ENCODE measurements around the gene OR52J3. TPM values are rescaled to one million over a fixed set of nuclear protein-coding genes. Genes with fewer than 3 reads are reported as not detected.

OR52J3 gene
- total and polyA plus RNA-seq, 2 of the 13 experiments (the other 11 are each of a cell fraction or from before 2014, with no cell fraction given) = not detected

DNA sequence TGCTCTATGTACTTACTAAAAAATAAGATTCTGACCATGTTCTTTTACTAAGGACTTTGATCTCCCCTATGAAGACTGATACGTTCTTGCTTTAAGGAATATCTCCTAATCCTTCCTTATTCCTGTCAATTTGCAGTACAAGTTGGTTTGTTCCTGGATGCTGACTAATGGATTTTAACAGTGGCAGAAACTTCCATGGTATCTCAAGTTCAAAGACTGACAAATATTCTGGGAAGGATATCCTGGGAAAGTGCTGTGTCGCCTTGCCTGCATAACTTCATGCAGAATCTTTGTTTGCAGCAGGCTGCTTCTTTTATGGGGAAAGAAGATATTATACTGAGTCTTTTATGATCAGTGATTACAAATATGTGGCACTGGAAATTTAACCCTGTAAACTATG is 8.4 kb upstream of the OR52J3 start:
- CTCF ChIA-PET (ENCODE audit: low intra/inter-chr PET ratio, low total read pairs) = no interaction called here
- DNase-seq (ENCODE audit: low spot score) = no peak

DNA sequence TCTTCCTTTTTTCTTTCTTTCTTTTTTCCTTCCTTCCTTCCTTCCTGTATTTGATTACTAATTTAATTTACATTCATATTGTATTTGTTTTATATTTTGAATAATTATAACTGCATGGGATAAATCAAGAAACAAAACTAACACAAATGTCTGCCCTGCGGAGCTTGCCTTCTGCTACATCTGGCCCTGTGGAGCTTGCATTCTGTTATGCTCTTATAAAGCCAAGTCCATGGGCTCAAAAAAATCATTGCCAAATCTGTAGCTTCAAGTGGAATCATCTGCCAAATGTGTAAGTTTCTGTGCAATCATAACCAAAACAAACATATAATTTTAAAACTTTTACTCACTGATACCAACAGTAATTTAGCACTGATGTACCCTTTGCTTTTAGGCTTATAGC is 8.0 kb upstream of the OR52J3 start:
- BruUV-seq (replicated peaks) = no TSS peak
- H2AFZ ChIP-seq (ENCODE audit: low read length) = no peak overlapping the region
- no peaks in the 10 kb centered on the region for H3K27me3 ChIP-seq (ENCODE audit: control insufficient read depth in 1 of 2, insufficient read depth in 2 of 2, low read length in 2 of 2)
- no peak for FAIRE-seq
- no peak overlapping the region for H3K9ac ChIP-seq (ENCODE audit: insufficient read depth, low read depth, low read length)
- POLR2A ChIA-PET = no interaction called here
- no peaks in the 10 kb centered on the region for H3K4me1 ChIP-seq (ENCODE audit: insufficient read depth, low read length)
- no peaks in the 10 kb centered on the region for H4K20me1 ChIP-seq (ENCODE audit: insufficient read depth, low read length)
- no peak for DNase-seq (ENCODE audit: low spot score)
- ATAC-seq = no peak
- WGBS (ENCODE audit: low lambda C conversion rate) = 59% methylated on average over 1 of the region's 1 CpG
- CTCF ChIA-PET (ENCODE audit: low intra/inter-chr PET ratio, low total read pairs) = no interaction called here
- intact Hi-C loops (cut with micrococcal nuclease; ENCODE audit: unreplicated experiment) = no loop called here
- no peak overlapping the region for H3K4me3 ChIP-seq (replicated peaks in 1 of 3; ENCODE audit: insufficient read depth in 1 of 3, low read depth in 2 of 3, low read length in 3 of 3)
- H3K4me2 ChIP-seq (ENCODE audit: low read depth, low read length) = no peak overlapping the region
- no peak overlapping the region for H3K27ac ChIP-seq (ENCODE audit: extremely low read length, insufficient read depth, low read length)
- H3K36me3 ChIP-seq (replicated peaks in 1 of 2; ENCODE audit: control insufficient read depth in 1 of 2, insufficient read depth in 2 of 2, low read length in 2 of 2) = no peaks in the 10 kb centered on the region
- in situ Hi-C loops (cut with HindIII; ENCODE audit: extremely low pct_ligation_motif_present, low pct_unique_long_range_greater_than_20kb) = no loop called here
- no peaks in the 10 kb centered on the region for H3K79me2 ChIP-seq (ENCODE audit: insufficient read depth, low read length)
- no peaks in the 10 kb centered on the region for H3K9me3 ChIP-seq (ENCODE audit: low read length)
- TF ChIP-seq ZFP62 (CRISPR knock-in tag; IDR thresholded peaks at IDR 0.05) = no peak
- no peak for TF ChIP-seq NFKBIZ (CRISPR knock-in tag; IDR thresholded peaks at IDR 0.05)
- no peak for TF ChIP-seq GPN1 (CRISPR knock-in tag; IDR thresholded peaks at IDR 0.05; ENCODE audit: borderline replicate concordance)
- TF ChIP-seq, protein P1, sequence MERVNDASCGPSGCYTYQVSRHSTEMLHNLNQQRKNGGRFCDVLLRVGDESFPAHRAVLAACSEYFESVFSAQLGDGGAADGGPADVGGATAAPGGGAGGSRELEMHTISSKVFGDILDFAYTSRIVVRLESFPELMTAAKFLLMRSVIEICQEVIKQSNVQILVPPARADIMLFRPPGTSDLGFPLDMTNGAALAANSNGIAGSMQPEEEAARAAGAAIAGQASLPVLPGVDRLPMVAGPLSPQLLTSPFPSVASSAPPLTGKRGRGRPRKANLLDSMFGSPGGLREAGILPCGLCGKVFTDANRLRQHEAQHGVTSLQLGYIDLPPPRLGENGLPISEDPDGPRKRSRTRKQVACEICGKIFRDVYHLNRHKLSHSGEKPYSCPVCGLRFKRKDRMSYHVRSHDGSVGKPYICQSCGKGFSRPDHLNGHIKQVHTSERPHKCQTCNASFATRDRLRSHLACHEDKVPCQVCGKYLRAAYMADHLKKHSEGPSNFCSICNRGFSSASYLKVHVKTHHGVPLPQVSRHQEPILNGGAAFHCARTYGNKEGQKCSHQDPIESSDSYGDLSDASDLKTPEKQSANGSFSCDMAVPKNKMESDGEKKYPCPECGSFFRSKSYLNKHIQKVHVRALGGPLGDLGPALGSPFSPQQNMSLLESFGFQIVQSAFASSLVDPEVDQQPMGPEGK (CRISPR knock-in tag; IDR thresholded peaks at IDR 0.05) = no peak
- no peak for TF ChIP-seq ZNF512B (CRISPR knock-in tag; IDR thresholded peaks at IDR 0.05; ENCODE audit: borderline replicate concordance)
- TF ChIP-seq SCMH1 (CRISPR knock-in tag; IDR thresholded peaks at IDR 0.05; ENCODE audit: borderline replicate concordance) = no peak

More for the DNA sequence above, 8.4 kb upstream of the OR52J3 start:
- Histone ChIP-seq H3K4me1 (ENCODE audit: insufficient read depth, low read length) (no peaks in the 10 kb centered on the region), H3K36me3 (replicated peaks in 1 of 2; ENCODE audit: control insufficient read depth in 1 of 2, insufficient read depth in 2 of 2, low read length in 2 of 2) (no peaks in the 10 kb centered on the region), H3K4me2 (ENCODE audit: low read depth, low read length) (no peak overlapping the region), H2AFZ (ENCODE audit: low read length) (no peak overlapping the region), H3K9ac (ENCODE audit: insufficient read depth, low read depth, low read length) (no peak overlapping the region), H4K20me1 (ENCODE audit: insufficient read depth, low read length) (no peaks in the 10 kb centered on the region), H3K9me3 (ENCODE audit: low read length) (no peaks in the 10 kb centered on the region), H3K27ac (ENCODE audit: extremely low read length, insufficient read depth, low read length) (no peak overlapping the region), H3K4me3 (replicated peaks in 1 of 3; ENCODE audit: insufficient read depth in 1 of 3, low read depth in 2 of 3, low read length in 3 of 3) (no peak overlapping the region), H3K79me2 (ENCODE audit: insufficient read depth, low read length) (no peaks in the 10 kb centered on the region), H3K27me3 (ENCODE audit: control insufficient read depth in 1 of 2, insufficient read depth in 2 of 2, low read length in 2 of 2) (no peaks in the 10 kb centered on the region)
- FAIRE-seq (no peak), ATAC-seq (no peak)
- WGBS (ENCODE audit: low lambda C conversion rate) = 19% methylated on average over 2 of the region's 2 CpGs
- no TSS peak for BruUV-seq (replicated peaks)
- TF ChIP-seq ZNF737 (CRISPR knock-in tag; IDR thresholded peaks at IDR 0.05; ENCODE audit: borderline replicate concordance) (no peak), CTCF (CRISPR knock-in tag; IDR thresholded peaks at IDR 0.05) (no peak), HOXA9 (CRISPR knock-in tag; IDR thresholded peaks at IDR 0.05; ENCODE audit: borderline replicate concordance) (no peak), MAFK (conservative IDR thresholded peaks at IDR 0.05 in 1 of 2, IDR thresholded peaks at IDR 0.05 in 1 of 2; ENCODE audit: low read length in 2 of 2) (peak; percentile 56 to 76), REL (CRISPR knock-in tag; conservative IDR thresholded peaks at IDR 0.05) (no peak), MAFF (IDR thresholded peaks at IDR 0.05; ENCODE audit: low read depth, low read length) (peak; percentile 65), CHD4 (IDR thresholded peaks at IDR 0.05; ENCODE audit: borderline replicate concordance, low read length) (no peak)
- POLR2A ChIA-PET = no interaction called here
- in situ Hi-C loops (cut with HindIII; ENCODE audit: extremely low pct_ligation_motif_present, low pct_unique_long_range_greater_than_20kb) = no loop called here
- intact Hi-C loops (cut with micrococcal nuclease; ENCODE audit: unreplicated experiment) = no loop called here
